GM12875 (cell line): ENCODE measurements around the gene NRG2.

Source experiments
- H3K4me3 ChIP-seq: one replicate; pipeline ENCODE4 v1.5.1; 2011; ENCODE audit warnings: low read depth, low read length, control low read depth
- CTCF ChIP-seq: IDR thresholded peaks from 2 replicates; pipeline ENCODE4 v1.5.1; 2011; ENCODE audit warnings: low read depth, mild to moderate bottlenecking, control low read depth, inconsistent platforms, low read length, moderate library complexity, borderline replicate concordance; ENCODE audit not compliant: insufficient read depth

NRG2 gene

GRCh38 chr5:139880416-139881142 lies 162.5 kb downstream of the NRG2 start:
- TF ChIP-seq CTCF = no peak
- no peak overlapping the region for H3K4me3 ChIP-seq

- no peak overlapping the region for H3K4me3 ChIP-seq
- TF ChIP-seq CTCF = no peak
Observed at GRCh38 chr5:139878093-139878492, 165.0 kb downstream of the NRG2 start.

- H3K4me3 ChIP-seq = no peak overlapping the region
- no peak for TF ChIP-seq CTCF
Observed at GRCh38 chr5:139877129-139877597, 165.9 kb downstream of the NRG2 start.

- TF ChIP-seq CTCF = no peak
Observed at GRCh38 chr5:139875957-139876356, 167.1 kb downstream of the NRG2 start.

GRCh38 chr5:139872851-139873794 lies 170.0 kb downstream of the NRG2 start:
- H3K4me3 ChIP-seq = no peak overlapping the region
- TF ChIP-seq CTCF = no peak

More at GRCh38 chr5:139875957-139876356, 167.1 kb downstream of the NRG2 start:
- H3K4me3 ChIP-seq = no peak overlapping the region

GRCh38 chr5:139872052-139872766 lies 170.9 kb downstream of the NRG2 start:
- H3K4me3 ChIP-seq = no peak overlapping the region
- peak; percentile 22; the same call in 1 of the 2 replicates for TF ChIP-seq CTCF
